ENCODE data around the gene MSRB1. TPM values are rescaled to one million over a fixed set of nuclear protein-coding genes. Genes with fewer than 3 reads are reported as not detected.

The MSRB1 gene
- total and polyA plus RNA-seq, 11 donors: 12.4 to 70.2 (median 33.7) TPM

DNA sequence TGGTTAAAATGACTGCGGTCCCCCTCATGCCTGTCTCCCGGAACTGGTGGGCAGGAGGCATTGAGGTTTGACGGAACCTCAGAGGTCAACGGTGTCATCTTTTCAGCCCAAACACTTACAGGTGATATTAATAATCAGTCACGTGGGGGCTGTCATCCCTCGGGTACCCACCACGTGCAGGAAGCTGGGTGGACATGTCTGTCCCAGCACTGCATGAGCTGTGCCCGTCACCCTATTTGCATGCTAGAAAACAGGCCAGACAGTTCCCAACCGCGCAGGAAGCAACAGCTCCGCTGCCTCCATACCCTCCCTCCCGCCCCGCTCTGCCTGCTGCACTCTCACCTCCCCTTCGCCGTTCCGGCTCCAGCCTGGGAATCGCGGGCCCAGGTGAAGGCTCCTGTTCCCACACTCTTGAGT lies 48.1 kb upstream of the MSRB1 start:
- no peak overlapping the region for H3K27ac ChIP-seq
- H3K36me3 ChIP-seq: peaks cover 0 to 12% (median 5%) of the 10 kb centered on the region in 9 donors
- TF ChIP-seq, protein P1, sequence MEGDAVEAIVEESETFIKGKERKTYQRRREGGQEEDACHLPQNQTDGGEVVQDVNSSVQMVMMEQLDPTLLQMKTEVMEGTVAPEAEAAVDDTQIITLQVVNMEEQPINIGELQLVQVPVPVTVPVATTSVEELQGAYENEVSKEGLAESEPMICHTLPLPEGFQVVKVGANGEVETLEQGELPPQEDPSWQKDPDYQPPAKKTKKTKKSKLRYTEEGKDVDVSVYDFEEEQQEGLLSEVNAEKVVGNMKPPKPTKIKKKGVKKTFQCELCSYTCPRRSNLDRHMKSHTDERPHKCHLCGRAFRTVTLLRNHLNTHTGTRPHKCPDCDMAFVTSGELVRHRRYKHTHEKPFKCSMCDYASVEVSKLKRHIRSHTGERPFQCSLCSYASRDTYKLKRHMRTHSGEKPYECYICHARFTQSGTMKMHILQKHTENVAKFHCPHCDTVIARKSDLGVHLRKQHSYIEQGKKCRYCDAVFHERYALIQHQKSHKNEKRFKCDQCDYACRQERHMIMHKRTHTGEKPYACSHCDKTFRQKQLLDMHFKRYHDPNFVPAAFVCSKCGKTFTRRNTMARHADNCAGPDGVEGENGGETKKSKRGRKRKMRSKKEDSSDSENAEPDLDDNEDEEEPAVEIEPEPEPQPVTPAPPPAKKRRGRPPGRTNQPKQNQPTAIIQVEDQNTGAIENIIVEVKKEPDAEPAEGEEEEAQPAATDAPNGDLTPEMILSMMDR (IDR thresholded peaks at IDR 0.05): no peak
- TF ChIP-seq POLR2A (IDR thresholded peaks at IDR 0.05): no peak
- peaks cover 11 to 39% (median 30%) of the 10 kb centered on the region in 9 donors for H3K27me3 ChIP-seq
- intact Hi-C loops (cut with DNase I): loop anchor here in 1 of 10 donors (10.0 kb wide), 1 partner anchor 126 kb away; no protein-coding TSS in a partner anchor
- DNase-seq (no peak), ATAC-seq (no peak)
- H3K4me1 ChIP-seq: peaks cover 5 to 36% (median 18%) of the 10 kb centered on the region in 12 donors
- peak overlapping the region in 4 of 12 donors; percentile 39 to 59 (median 50) for H3K4me3 ChIP-seq
- WGBS, 4 donors: 11 to 13% (median 12%) methylated on average over 12 to 18 of the region's 18 CpGs
- no peaks in the 10 kb centered on the region for H3K9me3 ChIP-seq

DNA sequence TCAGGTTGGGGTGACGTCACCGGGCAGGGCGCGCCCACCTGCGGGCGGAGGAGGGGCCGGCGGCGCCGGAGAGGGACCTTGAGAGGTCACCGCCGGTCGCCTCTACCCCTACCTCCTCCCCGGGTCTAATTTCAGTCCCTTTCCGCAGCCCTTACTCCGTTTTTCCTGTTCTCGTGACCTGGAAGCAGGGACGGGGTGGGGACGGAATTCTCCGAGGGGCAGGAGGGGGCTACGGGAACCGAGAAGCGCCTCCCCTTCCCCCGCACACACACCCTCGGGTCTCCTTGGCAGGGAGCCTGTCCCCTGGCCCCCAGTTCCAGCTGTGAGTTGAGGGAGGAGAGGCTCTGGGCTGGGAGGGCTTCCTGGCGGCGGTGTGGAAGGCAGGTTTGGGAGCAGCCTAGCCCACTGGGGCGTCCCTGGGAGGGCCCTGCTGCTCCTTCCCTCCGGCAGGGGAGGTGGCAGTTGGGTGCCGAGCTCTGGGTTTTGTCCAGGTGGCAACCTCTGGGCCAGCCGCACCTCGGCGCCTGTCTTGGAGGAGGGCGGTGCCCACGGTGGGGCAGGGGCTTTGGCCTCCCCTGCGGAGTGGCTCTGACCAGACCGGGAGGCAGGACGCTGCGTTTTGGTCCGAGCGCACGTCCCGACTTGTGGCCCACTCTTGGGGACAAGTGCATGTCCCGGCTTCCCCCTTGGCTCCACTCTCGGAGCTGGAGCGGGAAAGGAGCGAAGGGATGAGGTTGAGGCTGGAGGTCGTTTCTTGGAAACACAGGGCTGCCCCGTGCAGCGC lies 47.5 kb upstream of the MSRB1 start:
- Histone ChIP-seq H3K36me3 (peaks cover 0 to 18% (median 11%) of the 10 kb centered on the region in 9 donors), H3K9me3 (no peaks in the 10 kb centered on the region), H3K4me1 (peaks cover 5 to 36% (median 18%) of the 10 kb centered on the region in 12 donors), H3K27ac (no peak overlapping the region), H3K27me3 (peaks cover 11 to 39% (median 30%) of the 10 kb centered on the region in 9 donors), H3K4me3 (peak overlapping the region in 7 of 12 donors; percentile 13 to 59 (median 30))
- DNase-seq: no peak
- intact Hi-C loops (cut with DNase I): loop anchor here in 1 of 10 donors (10.0 kb wide), 1 partner anchor 126 kb away; no protein-coding TSS in a partner anchor
- no peak for ATAC-seq
- WGBS, 4 donors: 4 to 6% (median 5%) methylated on average over 42 to 50 of the region's 50 CpGs
- TF ChIP-seq, protein P1 (IDR thresholded peaks at IDR 0.05): no peak
- no peak for TF ChIP-seq POLR2A (IDR thresholded peaks at IDR 0.05)

DNA sequence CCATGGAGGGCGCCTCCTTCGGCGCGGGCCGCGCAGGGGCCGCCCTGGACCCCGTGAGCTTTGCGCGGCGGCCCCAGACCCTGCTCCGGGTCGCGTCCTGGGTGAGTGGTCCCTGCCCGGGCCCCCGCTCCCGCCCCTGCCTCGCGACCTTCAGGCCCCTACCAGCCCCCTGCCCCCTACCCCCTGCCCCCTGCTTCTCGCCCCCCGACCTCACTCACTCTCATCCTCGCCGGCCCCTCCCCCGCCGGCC lies 47.0 kb upstream of the MSRB1 start:
- no peak for DNase-seq
- WGBS, 4 donors: 0 to 2% (median 1%) methylated on average over 3 to 25 of the region's 25 CpGs
- Histone ChIP-seq H3K36me3 (peaks cover 0 to 20% (median 13%) of the 10 kb centered on the region in 9 donors), H3K4me1 (peaks cover 6 to 41% (median 22%) of the 10 kb centered on the region in 12 donors), H3K27ac (no peak overlapping the region), H3K4me3 (peak overlapping the region in 5 of 12 donors; percentile 28 to 59 (median 30)), H3K27me3 (peaks cover 11 to 39% (median 30%) of the 10 kb centered on the region in 9 donors), H3K9me3 (no peaks in the 10 kb centered on the region)
- ATAC-seq: no peak
- intact Hi-C loops (cut with DNase I): loop anchor here in 1 of 10 donors (10.0 kb wide), 1 partner anchor 125 kb away; no protein-coding TSS in a partner anchor
- TF ChIP-seq POLR2A (IDR thresholded peaks at IDR 0.05): no peak
- TF ChIP-seq, protein P1 (IDR thresholded peaks at IDR 0.05): no peak
